Effector memory CD4-positive, alpha-beta T cell (primary cell): Measurements from ENCODE around the gene FAM174B.

ENCODE experiments used
- DNase-seq, 3 donors: peaks; one replicate each; pipeline ENCODE4 v3.0.0-alpha.2; 2020
- H3K27ac ChIP-seq: 2 replicates; pipeline ENCODE4 v1.7.0; 2013; ENCODE audit warnings: mild to moderate bottlenecking, low read length, moderate library complexity; ENCODE audit not compliant: insufficient read depth, poor library complexity, severe bottlenecking
- H3K27me3 ChIP-seq: replicated peaks from 2 replicates; pipeline ENCODE4 v1.7.0; 2013; ENCODE audit warnings: mild to moderate bottlenecking, low read length; ENCODE audit not compliant: insufficient read depth, control insufficient read depth, poor library complexity, severe bottlenecking
- H3K36me3 ChIP-seq: 2 replicates; pipeline ENCODE4 v1.7.0; 2013; ENCODE audit warnings: mild to moderate bottlenecking, low read length, moderate library complexity; ENCODE audit not compliant: control insufficient read depth, insufficient read depth
- H3K4me1 ChIP-seq: 2 replicates; pipeline ENCODE4 v1.7.0; 2013; ENCODE audit warnings: low read length, mild to moderate bottlenecking; ENCODE audit not compliant: control insufficient read depth, insufficient read depth, poor library complexity, severe bottlenecking
- H3K4me3 ChIP-seq: 2 replicates; pipeline ENCODE4 v1.7.0; 2013; ENCODE audit warnings: low read length, low read depth, mild to moderate bottlenecking; ENCODE audit not compliant: insufficient read depth, poor library complexity, severe bottlenecking
- H3K9me3 ChIP-seq: 2 replicates; pipeline ENCODE4 v1.7.0; 2013; ENCODE audit warnings: mild to moderate bottlenecking, low read length, moderate library complexity; ENCODE audit not compliant: control insufficient read depth

The FAM174B gene

DNA sequence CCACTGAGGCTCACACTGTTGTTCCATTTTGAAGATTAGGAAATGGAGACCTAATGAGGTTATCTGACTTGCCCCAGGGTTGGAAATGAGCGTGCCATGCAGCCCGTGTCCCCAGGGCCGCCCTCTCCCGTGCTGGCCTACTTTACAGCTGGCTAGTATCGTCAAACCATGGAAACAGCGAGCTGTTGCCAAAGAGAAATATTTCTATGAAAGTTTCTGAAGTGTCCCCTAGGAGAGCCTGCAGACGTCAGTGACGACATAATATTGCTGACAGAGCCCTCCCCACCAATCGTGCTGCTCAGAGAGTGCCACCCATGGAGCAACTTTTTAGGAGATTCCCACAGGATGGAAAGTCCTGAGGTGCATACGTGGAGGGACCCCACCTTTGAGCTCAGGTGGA, 11.2 kb upstream of the FAM174B start:
- Histone ChIP-seq H3K9me3 (no peaks in the 10 kb centered on the region), H3K4me3 (no peak overlapping the region), H3K27me3 (no peaks in the 10 kb centered on the region), H3K27ac (no peak overlapping the region), H3K4me1 (no peaks in the 10 kb centered on the region), H3K36me3 (no peaks in the 10 kb centered on the region)
- no peak for DNase-seq

DNA sequence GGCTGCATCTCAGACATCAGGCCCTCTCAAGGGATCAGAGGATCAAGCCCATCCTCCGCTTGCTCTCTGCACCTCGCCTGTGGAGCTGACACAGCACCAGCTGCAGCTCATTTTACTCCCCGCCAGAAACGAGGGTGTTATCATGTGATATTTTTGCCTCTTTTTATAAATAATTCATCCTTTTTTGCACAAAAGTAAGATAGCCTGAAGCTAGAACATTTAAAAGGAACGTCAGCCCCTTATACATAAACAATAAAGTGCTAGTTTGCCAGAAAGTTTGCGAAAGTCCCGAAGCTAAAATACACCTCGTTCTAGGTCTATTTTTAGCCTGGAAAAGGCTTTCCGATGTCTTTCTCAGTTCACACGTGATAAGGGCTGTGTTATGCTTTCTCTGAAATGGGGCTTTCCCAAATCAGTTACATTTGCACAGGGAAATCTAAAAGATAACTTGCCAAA, 9.6 kb upstream of the FAM174B start:
- no peak overlapping the region for H3K4me3 ChIP-seq
- H3K27ac ChIP-seq = no peak overlapping the region
- H3K9me3 ChIP-seq = no peaks in the 10 kb centered on the region
- no peaks in the 10 kb centered on the region for H3K4me1 ChIP-seq
- no peak for DNase-seq
- no peaks in the 10 kb centered on the region for H3K36me3 ChIP-seq
- no peaks in the 10 kb centered on the region for H3K27me3 ChIP-seq

DNA sequence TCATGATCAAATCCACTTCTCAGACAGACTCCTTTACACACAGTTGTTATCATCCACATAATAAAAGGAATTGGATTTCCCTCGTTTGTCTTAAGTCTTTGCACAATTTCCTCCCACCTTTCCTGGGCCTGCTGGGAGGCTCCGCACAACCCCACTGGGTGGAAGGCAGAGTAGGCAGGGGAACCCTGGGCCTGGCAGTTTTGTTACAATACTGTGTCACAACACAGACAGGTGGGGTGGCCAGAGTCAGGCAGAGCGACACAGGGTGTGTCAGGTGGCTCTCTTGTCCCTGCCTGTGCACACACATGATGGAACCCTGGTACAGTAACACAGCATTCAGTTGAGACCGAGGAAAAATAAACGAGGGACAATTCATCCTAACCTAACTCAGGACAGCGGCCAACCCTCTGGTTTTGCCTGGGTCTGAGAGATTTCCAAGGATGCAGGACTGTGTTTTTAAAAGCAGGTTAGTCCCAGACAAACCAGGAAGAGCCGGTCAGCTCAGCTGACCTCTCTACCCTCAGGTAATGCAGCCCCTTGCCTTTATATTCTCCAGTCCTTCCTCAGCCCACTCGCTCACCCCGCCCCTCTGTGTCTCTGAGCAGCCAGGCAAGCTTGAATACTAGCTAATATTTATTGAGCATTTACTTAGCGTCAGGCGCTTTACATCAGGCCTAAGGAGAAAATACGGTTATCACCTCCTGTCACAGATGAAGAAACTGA, 8.8 kb upstream of the FAM174B start:
- no peak overlapping the region for H3K27ac ChIP-seq
- H3K4me1 ChIP-seq = no peaks in the 10 kb centered on the region
- H3K27me3 ChIP-seq = no peaks in the 10 kb centered on the region
- no peaks in the 10 kb centered on the region for H3K36me3 ChIP-seq
- H3K9me3 ChIP-seq = no peaks in the 10 kb centered on the region
- H3K4me3 ChIP-seq = no peak overlapping the region
- no peak for DNase-seq

GRCh38 chr15:92663250-92663951, 7.8 kb upstream of the FAM174B start:
- Histone ChIP-seq H3K4me1 (no peaks in the 10 kb centered on the region), H3K4me3 (no peak overlapping the region), H3K9me3 (no peaks in the 10 kb centered on the region), H3K27ac (no peak overlapping the region), H3K36me3 (no peaks in the 10 kb centered on the region), H3K27me3 (no peaks in the 10 kb centered on the region)
- no peak for DNase-seq

DNA sequence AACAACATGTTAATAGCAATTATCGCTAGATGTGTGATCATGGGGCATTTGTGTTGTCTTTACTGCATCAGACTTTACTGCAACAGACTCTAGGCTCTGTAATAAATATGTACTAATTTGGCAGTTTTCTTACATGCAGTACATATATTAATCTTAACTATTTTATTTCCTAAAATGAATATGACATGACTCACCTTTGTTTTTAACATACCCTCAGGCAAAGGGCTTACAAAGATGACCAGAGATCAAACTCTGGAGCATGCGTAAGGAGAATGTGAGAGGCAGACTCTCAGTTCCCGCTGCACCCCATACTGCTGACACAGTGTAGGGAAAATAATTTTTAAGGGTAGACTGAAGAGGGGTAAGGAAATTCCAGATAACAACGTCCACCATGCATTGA, 7.2 kb upstream of the FAM174B start:
- H3K36me3 ChIP-seq = no peaks in the 10 kb centered on the region
- no peaks in the 10 kb centered on the region for H3K27me3 ChIP-seq
- H3K4me1 ChIP-seq = no peaks in the 10 kb centered on the region
- H3K9me3 ChIP-seq = no peaks in the 10 kb centered on the region
- DNase-seq = no peak
- no peak overlapping the region for H3K4me3 ChIP-seq
- no peak overlapping the region for H3K27ac ChIP-seq

GRCh38 chr15:92661956-92662355, 6.4 kb upstream of the FAM174B start:
- Histone ChIP-seq H3K4me1 (no peaks in the 10 kb centered on the region), H3K36me3 (no peaks in the 10 kb centered on the region), H3K4me3 (no peak overlapping the region), H3K27ac (no peak overlapping the region), H3K27me3 (no peaks in the 10 kb centered on the region), H3K9me3 (no peaks in the 10 kb centered on the region)
- DNase-seq = no peak

- Histone ChIP-seq H3K9me3 (no peaks in the 10 kb centered on the region), H3K27ac (no peak overlapping the region), H3K27me3 (no peaks in the 10 kb centered on the region), H3K36me3 (no peaks in the 10 kb centered on the region), H3K4me1 (no peaks in the 10 kb centered on the region), H3K4me3 (no peak overlapping the region)
- DNase-seq = no peak
Measured at GRCh38 chr15:92661069-92661468, 5.5 kb upstream of the FAM174B start.

GRCh38 chr15:92657486-92657885, 1.9 kb upstream of the FAM174B start:
- Histone ChIP-seq H3K4me3 (no peak overlapping the region), H3K27ac (no peak overlapping the region), H3K36me3 (no peaks in the 10 kb centered on the region), H3K4me1 (no peaks in the 10 kb centered on the region), H3K9me3 (no peaks in the 10 kb centered on the region), H3K27me3 (peaks cover 6% of the 10 kb centered on the region)
- no peak for DNase-seq

DNA sequence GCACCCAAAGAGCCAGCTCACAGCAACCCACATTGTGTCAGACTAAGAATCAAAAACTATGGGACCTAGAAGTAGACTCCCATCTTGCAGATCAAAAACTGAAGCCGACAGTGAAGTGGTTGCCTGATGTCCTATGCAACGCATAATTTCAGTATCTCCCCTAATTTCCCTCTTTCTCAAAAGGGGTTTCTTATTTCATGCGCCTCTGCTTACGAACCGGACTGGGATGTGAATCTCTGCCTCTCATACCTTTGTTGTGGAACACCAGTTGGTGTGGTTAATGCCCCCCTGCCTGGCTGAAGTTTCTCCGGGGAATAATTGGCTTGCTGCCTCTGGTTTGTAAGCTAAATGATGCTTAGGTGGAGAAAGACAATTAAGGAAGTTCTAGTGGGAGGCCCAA, 514 bp upstream of the FAM174B start:
- no peaks in the 10 kb centered on the region for H3K9me3 ChIP-seq
- no peaks in the 10 kb centered on the region for H3K4me1 ChIP-seq
- H3K4me3 ChIP-seq = no peak overlapping the region
- H3K27me3 ChIP-seq = peaks cover 6% of the 10 kb centered on the region
- H3K36me3 ChIP-seq = no peaks in the 10 kb centered on the region
- no peak overlapping the region for H3K27ac ChIP-seq
- no peak for DNase-seq

GRCh38 chr15:92654662-92655061, 913 bp downstream of the FAM174B start:
- Histone ChIP-seq H3K4me3 (no peak overlapping the region), H3K4me1 (no peaks in the 10 kb centered on the region), H3K27ac (no peak overlapping the region), H3K9me3 (no peaks in the 10 kb centered on the region), H3K27me3 (peaks cover 6% of the 10 kb centered on the region), H3K36me3 (no peaks in the 10 kb centered on the region)
- no peak for DNase-seq
